Smooth muscle cell (in vitro differentiated cells): ENCODE measurements around the gene SMIM13. TPM values are rescaled to one million over a fixed set of nuclear protein-coding genes. Genes with fewer than 3 reads are reported as not detected.
A peak's percentile ranks its signal among the peaks of the same experiment; 100 is the strongest.

Source experiments
- DNase-seq: peaks from one replicate; lab custom pipeline; 2025; ENCODE audit not compliant: unreplicated experiment; lab: John Stamatoyannopoulos, UW
- H2AFZ ChIP-seq: fragments of 200-600 bp; sonication (generic); 2 replicates; pipeline ENCODE4 v1.6.0; 2016; ENCODE audit warnings: antibody characterized with exemption, low read depth, mild to moderate bottlenecking
- H3F3A ChIP-seq: fragments of 200-600 bp; sonication (generic); 2 replicates; pipeline ENCODE4 v1.6.0; 2017; ENCODE audit warnings: antibody characterized with exemption, low read depth
- H3K27ac ChIP-seq: fragments of 200-600 bp; sonication (generic); 2 replicates; pipeline ENCODE4 v1.5.1; 2016; ENCODE audit warnings: low read depth, mild to moderate bottlenecking
- H3K27me3 ChIP-seq: fragments of 200-600 bp; sonication (generic); 2 replicates; pipeline ENCODE4 v1.6.1; 2016; ENCODE audit warnings: low read depth, mild to moderate bottlenecking
- H3K36me3 ChIP-seq: fragments of 200-600 bp; sonication (generic); 2 replicates; pipeline ENCODE4 v1.5.1; 2016; ENCODE audit warnings: low read depth
- H3K4me1 ChIP-seq: fragments of 200-600 bp; sonication (generic); 2 replicates; pipeline ENCODE4 v1.5.1; 2016; ENCODE audit warnings: low read depth
- H3K4me2 ChIP-seq: fragments of 200-600 bp; sonication (generic); 2 replicates; pipeline ENCODE4 v1.6.0; 2016; ENCODE audit warnings: mild to moderate bottlenecking
- H3K4me3 ChIP-seq: fragments of 200-600 bp; sonication (generic); 2 replicates; pipeline ENCODE4 v1.5.1; 2016; ENCODE audit warnings: mild to moderate bottlenecking
- H3K79me2 ChIP-seq: fragments of 200-600 bp; sonication (generic); 2 replicates; pipeline ENCODE4 v1.6.0; 2016; ENCODE audit warnings: low read depth, mild to moderate bottlenecking
- H3K9ac ChIP-seq: fragments of 200-600 bp; sonication (generic); 2 replicates; pipeline ENCODE4 v1.6.0; 2016; ENCODE audit warnings: low read depth
- H3K9me3 ChIP-seq: fragments of 200-600 bp; sonication (generic); replicated peaks from 2 replicates; pipeline ENCODE4 v1.5.1; 2016; ENCODE audit warnings: low read depth
- H4K20me1 ChIP-seq: fragments of 200-600 bp; sonication (generic); 2 replicates; pipeline ENCODE4 v1.6.0; 2016; ENCODE audit warnings: low read depth
- CTCF ChIP-seq: fragments of 200-600 bp; sonication (generic); IDR thresholded peaks from 2 replicates; pipeline ENCODE4 v1.5.1; 2017; ENCODE audit warnings: borderline replicate concordance, mild to moderate bottlenecking, antibody characterized with exemption; ENCODE audit not compliant: insufficient read depth, poor library complexity, severe bottlenecking
- WGBS: methylation state at CpG from one replicate; pipeline ENCODE4 v1.1.7; 2016; ENCODE audit warnings: low lambda C conversion rate; 5-methylcytosine and 5-hydroxymethylcytosine counted together
- polyA plus RNA-seq: library from polyadenylated mRNA; unstranded; fragments of >200 nt; fragmentation: Nextera tagmentation; extraction: Ambion mirVana; gene quantifications from 2 replicates; pipeline ENCODE4 v1.2.1, GENCODE V29; 2016
- total RNA-seq: library from RNA; depleted of rRNA; stranded (reverse); fragments of >200 nt; gene quantifications from 2 replicates; pipeline ENCODE4 v1.2.3, GENCODE V29; 2014

SMIM13 gene
- total and polyA plus RNA-seq, 2 experiments from 2014 or later = 9.8 to 17.7 TPM

DNA sequence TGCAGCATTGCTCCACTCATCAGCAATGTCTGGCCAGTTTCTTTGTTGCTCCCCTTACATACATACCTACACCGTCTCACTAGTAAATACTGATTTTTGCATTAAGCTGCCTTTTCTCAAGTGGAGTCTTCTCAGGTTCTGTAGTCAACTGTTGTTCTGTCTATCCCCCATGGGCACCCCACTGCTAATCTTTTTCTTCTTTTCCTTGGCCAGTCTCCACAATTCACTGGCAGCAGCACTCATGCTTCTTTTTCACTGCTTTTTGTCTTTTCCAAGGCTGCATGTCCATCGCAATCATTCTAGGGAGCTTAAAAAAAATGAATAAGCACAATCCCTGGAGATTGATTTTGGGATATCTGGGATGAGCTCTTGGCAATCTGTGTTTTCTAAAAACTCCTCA lies 28.2 kb downstream of the SMIM13 start:
- DNase-seq = no peak
- H3K4me1 ChIP-seq = no peaks in the 10 kb centered on the region
- no peak overlapping the region for H3K27ac ChIP-seq
- no peak overlapping the region for H3K4me2 ChIP-seq
- peaks cover 67% of the 10 kb centered on the region for H4K20me1 ChIP-seq
- no peaks in the 10 kb centered on the region for H3F3A ChIP-seq
- TF ChIP-seq CTCF = no peak
- WGBS = 98% methylated on average over 2 of the region's 2 CpGs
- no peaks in the 10 kb centered on the region for H3K36me3 ChIP-seq
- no peak overlapping the region for H2AFZ ChIP-seq
- no peaks in the 10 kb centered on the region for H3K27me3 ChIP-seq
- no peak overlapping the region for H3K4me3 ChIP-seq
- H3K79me2 ChIP-seq = peaks cover 90% of the 10 kb centered on the region
- no peaks in the 10 kb centered on the region for H3K9me3 ChIP-seq
- H3K9ac ChIP-seq = no peak overlapping the region

- no peak overlapping the region for H3K9ac ChIP-seq
- no peak for TF ChIP-seq CTCF
- H3K36me3 ChIP-seq = no peaks in the 10 kb centered on the region
- DNase-seq = no peak
- no peak overlapping the region for H2AFZ ChIP-seq
- peaks cover 70% of the 10 kb centered on the region for H4K20me1 ChIP-seq
- 100% methylated on average over 1 of the region's 1 CpG for WGBS
- H3K27me3 ChIP-seq = no peaks in the 10 kb centered on the region
- no peaks in the 10 kb centered on the region for H3F3A ChIP-seq
- no peak overlapping the region for H3K27ac ChIP-seq
- no peaks in the 10 kb centered on the region for H3K9me3 ChIP-seq
- peaks cover 87% of the 10 kb centered on the region for H3K79me2 ChIP-seq
- no peak overlapping the region for H3K4me3 ChIP-seq
- H3K4me2 ChIP-seq = no peak overlapping the region
- H3K4me1 ChIP-seq = no peaks in the 10 kb centered on the region
Measured at GRCh38 chr6:11122380-11122779, 28.7 kb downstream of the SMIM13 start.

GRCh38 chr6:11123978-11124377 lies 30.3 kb downstream of the SMIM13 start:
- Histone ChIP-seq H3K79me2 (peaks cover 84% of the 10 kb centered on the region), H3K9ac (no peak overlapping the region), H3K9me3 (no peaks in the 10 kb centered on the region), H3K4me2 (no peak overlapping the region), H3K27ac (no peak overlapping the region), H3K36me3 (no peaks in the 10 kb centered on the region), H2AFZ (no peak overlapping the region), H3F3A (no peaks in the 10 kb centered on the region), H4K20me1 (peaks cover 61% of the 10 kb centered on the region), H3K4me3 (no peak overlapping the region), H3K4me1 (no peaks in the 10 kb centered on the region), H3K27me3 (no peaks in the 10 kb centered on the region)
- no peak for DNase-seq
- TF ChIP-seq CTCF = peak; percentile 4
- 93% methylated on average over 2 of the region's 2 CpGs for WGBS

- Histone ChIP-seq H3K27ac (no peak overlapping the region), H3K27me3 (no peaks in the 10 kb centered on the region), H3F3A (no peaks in the 10 kb centered on the region), H3K36me3 (no peaks in the 10 kb centered on the region), H3K79me2 (peaks cover 84% of the 10 kb centered on the region), H3K4me2 (no peak overlapping the region), H4K20me1 (peaks cover 56% of the 10 kb centered on the region), H3K4me3 (no peak overlapping the region), H3K9me3 (no peaks in the 10 kb centered on the region), H3K4me1 (no peaks in the 10 kb centered on the region), H3K9ac (no peak overlapping the region), H2AFZ (no peak overlapping the region)
- WGBS = 70% methylated on average over 2 of the region's 2 CpGs
- TF ChIP-seq CTCF = no peak
- no peak for DNase-seq
Measured at GRCh38 chr6:11126876-11127275, 33.2 kb downstream of the SMIM13 start.
